CD4-positive, alpha-beta T cell treated with Interleukin-15 for 1 hour (primary cell): ENCODE data around the gene DPYD.

Source experiments
- DNase-seq: peaks from one replicate; pipeline ENCODE4 v3.0.0-alpha.2; 2020

Gene DPYD

GRCh38 chr1:97123717-97124431, 797.0 kb downstream of the DPYD start:
- DNase-seq: no peak

- no peak for DNase-seq
Observed at GRCh38 chr1:97120806-97121205, 800.0 kb downstream of the DPYD start.

GRCh38 chr1:97119260-97120158, 801.3 kb downstream of the DPYD start:
- DNase-seq: no peak

GRCh38 chr1:97114842-97115241, 806.0 kb downstream of the DPYD start:
- no peak for DNase-seq

- DNase-seq: no peak
Observed at GRCh38 chr1:97112442-97112841, 808.4 kb downstream of the DPYD start.

GRCh38 chr1:97108179-97108578, 812.7 kb downstream of the DPYD start:
- DNase-seq: no peak

- DNase-seq: no peak
Observed at GRCh38 chr1:97105531-97105930, 815.3 kb downstream of the DPYD start.

- no peak for DNase-seq
Observed at GRCh38 chr1:97101509-97101908, 819.3 kb downstream of the DPYD start.

GRCh38 chr1:97097404-97097925, 823.4 kb downstream of the DPYD start:
- no peak for DNase-seq

GRCh38 chr1:97095764-97096163, 825.1 kb downstream of the DPYD start:
- no peak for DNase-seq

GRCh38 chr1:97094247-97094972, 826.4 kb downstream of the DPYD start:
- DNase-seq: no peak

- no peak for DNase-seq
Observed at GRCh38 chr1:97093741-97094140, 827.1 kb downstream of the DPYD start.

GRCh38 chr1:97092824-97093223, 828.0 kb downstream of the DPYD start:
- no peak for DNase-seq

- no peak for DNase-seq
Observed at GRCh38 chr1:97091679-97092078, 829.2 kb downstream of the DPYD start.

- no peak for DNase-seq
Observed at GRCh38 chr1:97091263-97091662, 829.6 kb downstream of the DPYD start.

- no peak for DNase-seq
Observed at GRCh38 chr1:97090725-97091124, 830.1 kb downstream of the DPYD start.

- DNase-seq: no peak
Observed at GRCh38 chr1:97089173-97089572, 831.7 kb downstream of the DPYD start.

- DNase-seq: no peak
Observed at GRCh38 chr1:97088391-97088790, 832.4 kb downstream of the DPYD start.

GRCh38 chr1:97084546-97084945, 836.3 kb downstream of the DPYD start:
- DNase-seq: no peak

- no peak for DNase-seq
Observed at GRCh38 chr1:97082160-97082848, 838.5 kb downstream of the DPYD start.

GRCh38 chr1:97078872-97079271, 842.0 kb downstream of the DPYD start:
- DNase-seq: no peak

- DNase-seq: no peak
Observed at GRCh38 chr1:97077221-97077620, 843.6 kb downstream of the DPYD start.

- no peak for DNase-seq
Observed at GRCh38 chr1:97074771-97075170, 846.1 kb downstream of the DPYD start.
